NT2/D1 (cell line): ENCODE measurements around the gene ATXN7.
A peak's percentile ranks its signal among the peaks of the same experiment; 100 is the strongest.

Source experiments
- DNase-seq: peaks from one replicate; pipeline ENCODE4 v3.0.0-alpha.2; 2011; ENCODE audit warnings: low read depth, low spot score
- H3K27me3 ChIP-seq: 2 replicates; pipeline ENCODE4 v1.6.0; 2011; ENCODE audit warnings: mild to moderate bottlenecking; ENCODE audit not compliant: insufficient read length, insufficient read depth
- H3K36me3 ChIP-seq: 2 replicates; pipeline ENCODE4 v1.6.1; 2011; ENCODE audit warnings: mild to moderate bottlenecking, low read length, mixed read lengths; ENCODE audit not compliant: insufficient read depth, insufficient read length
- H3K4me1 ChIP-seq: 2 replicates; pipeline ENCODE4 v1.5.1; 2011; ENCODE audit not compliant: insufficient read depth, insufficient read length
- H3K4me3 ChIP-seq: 2 replicates; pipeline ENCODE4 v1.5.1; 2011; ENCODE audit warnings: low read depth; ENCODE audit not compliant: insufficient read length
- H3K9ac ChIP-seq: 2 replicates; pipeline ENCODE4 v1.6.0; 2011; ENCODE audit warnings: low read depth; ENCODE audit not compliant: insufficient read length
- H3K9me3 ChIP-seq: 2 replicates; pipeline ENCODE4 v1.5.1; 2011; ENCODE audit warnings: mild to moderate bottlenecking, low read length; ENCODE audit not compliant: insufficient read depth
- SUZ12 ChIP-seq: IDR thresholded peaks from 2 replicates; pipeline ENCODE4 v1.6.1; 2011; ENCODE audit not compliant: insufficient read length, insufficient read depth; ENCODE audit errors: extremely low read depth
- YY1 ChIP-seq: IDR thresholded peaks from 2 replicates; pipeline ENCODE4 v1.6.1; 2011; ENCODE audit not compliant: insufficient read length, insufficient read depth
- ZNF274 ChIP-seq: IDR thresholded peaks from 2 replicates; pipeline ENCODE4 v1.6.1; 2011; ENCODE audit warnings: mild to moderate bottlenecking, low read depth, low read length

The ATXN7 gene

GRCh38 chr3:64042952-64043351 lies 179.3 kb downstream of the ATXN7 start:
- no peak overlapping the region for H3K9ac ChIP-seq
- H3K9me3 ChIP-seq: no peaks in the 10 kb centered on the region
- DNase-seq: no peak
- no peaks in the 10 kb centered on the region for H3K27me3 ChIP-seq
- TF ChIP-seq YY1 (no peak), ZNF274 (no peak), SUZ12 (no peak)
- no peak overlapping the region for H3K4me3 ChIP-seq
- no peaks in the 10 kb centered on the region for H3K4me1 ChIP-seq
- no peaks in the 10 kb centered on the region for H3K36me3 ChIP-seq

- H3K9ac ChIP-seq: no peak overlapping the region
- no peak overlapping the region for H3K4me3 ChIP-seq
- TF ChIP-seq SUZ12 (no peak), ZNF274 (no peak), YY1 (no peak)
- no peaks in the 10 kb centered on the region for H3K27me3 ChIP-seq
- no peaks in the 10 kb centered on the region for H3K4me1 ChIP-seq
- H3K9me3 ChIP-seq: no peaks in the 10 kb centered on the region
- DNase-seq: no peak
- H3K36me3 ChIP-seq: no peaks in the 10 kb centered on the region
These were observed 182.9 kb downstream of the ATXN7 start for GRCh38 chr3:64046592-64046991.

- Histone ChIP-seq H3K36me3 (no peaks in the 10 kb centered on the region), H3K4me1 (no peaks in the 10 kb centered on the region), H3K9me3 (no peaks in the 10 kb centered on the region), H3K27me3 (no peaks in the 10 kb centered on the region), H3K9ac (no peak overlapping the region), H3K4me3 (no peak overlapping the region)
- DNase-seq: no peak
- no peak for TF ChIP-seq YY1
- TF ChIP-seq ZNF274: no peak
- TF ChIP-seq SUZ12: no peak
These were observed 183.4 kb downstream of the ATXN7 start for GRCh38 chr3:64046996-64047594.

- no peak for DNase-seq
- H3K36me3 ChIP-seq: no peaks in the 10 kb centered on the region
- no peaks in the 10 kb centered on the region for H3K9me3 ChIP-seq
- no peak overlapping the region for H3K9ac ChIP-seq
- TF ChIP-seq YY1 (no peak), ZNF274 (no peak), SUZ12 (no peak)
- H3K4me1 ChIP-seq: no peaks in the 10 kb centered on the region
- no peaks in the 10 kb centered on the region for H3K27me3 ChIP-seq
- no peak overlapping the region for H3K4me3 ChIP-seq
These were observed 184.1 kb downstream of the ATXN7 start for GRCh38 chr3:64047787-64048186.

GRCh38 chr3:64048631-64049061 lies 185.0 kb downstream of the ATXN7 start:
- Histone ChIP-seq H3K4me3 (no peak overlapping the region), H3K9me3 (no peaks in the 10 kb centered on the region), H3K27me3 (no peaks in the 10 kb centered on the region), H3K36me3 (no peaks in the 10 kb centered on the region), H3K9ac (no peak overlapping the region), H3K4me1 (no peaks in the 10 kb centered on the region)
- no peak for TF ChIP-seq YY1
- no peak for TF ChIP-seq ZNF274
- no peak for TF ChIP-seq SUZ12
- DNase-seq: no peak

- Histone ChIP-seq H3K4me1 (no peaks in the 10 kb centered on the region), H3K36me3 (no peaks in the 10 kb centered on the region), H3K9ac (no peak overlapping the region), H3K9me3 (no peaks in the 10 kb centered on the region), H3K4me3 (no peak overlapping the region), H3K27me3 (no peaks in the 10 kb centered on the region)
- no peak for DNase-seq
- no peak for TF ChIP-seq ZNF274
- no peak for TF ChIP-seq YY1
- TF ChIP-seq SUZ12: no peak
These were observed 185.5 kb downstream of the ATXN7 start for GRCh38 chr3:64049136-64049535.

- H3K9me3 ChIP-seq: no peaks in the 10 kb centered on the region
- TF ChIP-seq ZNF274 (no peak), YY1 (no peak), SUZ12 (no peak)
- H3K9ac ChIP-seq: no peak overlapping the region
- no peaks in the 10 kb centered on the region for H3K36me3 ChIP-seq
- peak; percentile 83 for DNase-seq
- no peak overlapping the region for H3K4me3 ChIP-seq
- H3K27me3 ChIP-seq: no peaks in the 10 kb centered on the region
- no peaks in the 10 kb centered on the region for H3K4me1 ChIP-seq
These were observed 186.2 kb downstream of the ATXN7 start for GRCh38 chr3:64049832-64050231.
